K562 (cell line): ENCODE data around the gene PAF1. TPM values are rescaled to one million over a fixed set of nuclear protein-coding genes. Genes with fewer than 3 reads are reported as not detected.

Source experiments
- BHLHE40 ChIP-seq: IDR thresholded peaks from 2 replicates; pipeline ENCODE4 v1.6.1; 2011; ENCODE audit warnings: low read length, improper control_type of control experiment
- CBFA2T2 ChIP-seq: fragments of 450-650 bp; conservative IDR thresholded peaks from 2 replicates; pipeline ENCODE4 v1.6.1; 2017; ENCODE audit warnings: mild to moderate bottlenecking
- CXXC5 ChIP-seq: fragments of 250-450 bp; sonication (Bioruptor Pico); IDR thresholded peaks from 2 replicates; pipeline ENCODE4 v1.8.0; 2022; ENCODE audit warnings: inconsistent platforms, mild to moderate bottlenecking, moderate library complexity
- ELF1 ChIP-seq: fragments of 200-800 bp; sonication (Bioruptor generic); IDR thresholded peaks from 2 replicates; pipeline ENCODE4 v1.6.1; 2016; ENCODE audit warnings: missing genetic modification characterization, missing compliant biosample characterization
- EP400 ChIP-seq: fragments of 450-650 bp; IDR thresholded peaks from 2 replicates; pipeline ENCODE4 v1.6.1; 2017; ENCODE audit warnings: antibody characterized with exemption, mild to moderate bottlenecking, moderate library complexity
- FOXJ2 ChIP-seq: fragments of 200-800 bp; sonication (Bioruptor generic); IDR thresholded peaks from 2 replicates; pipeline ENCODE4 v1.6.1; 2016; ENCODE audit warnings: missing genetic modification characterization, missing compliant biosample characterization
- FOXM1 ChIP-seq, 2 experiments: fragments of 450-650 bp in 1 of 2; sonication (generic) in 1 of 2; formaldehyde crosslinking in 1 of 2; IDR thresholded peaks; 2 replicates each; pipeline versions ENCODE4 v1.6.1 to v1.9.0; 2017 to 2022; ENCODE audit warnings: low read depth in 2 of 2, mild to moderate bottlenecking in 2 of 2, missing genetic modification reagents in 1 of 2, moderate library complexity in 1 of 2
- GATAD2B ChIP-seq: fragments of 450-650 bp; IDR thresholded peaks from 2 replicates; pipeline ENCODE4 v1.6.1; 2017; ENCODE audit warnings: mild to moderate bottlenecking, borderline replicate concordance
- HDAC1 ChIP-seq, 2 experiments: fragments of 450-650 bp; IDR thresholded peaks; 2 replicates each; pipeline ENCODE4 v1.6.1; 2016 to 2017; ENCODE audit warnings: inconsistent platforms in 1 of 2, mild to moderate bottlenecking in 1 of 2, moderate library complexity in 1 of 2
- JUN ChIP-seq, 2 experiments: sonication (generic) in 1 of 2; formaldehyde crosslinking in 1 of 2; IDR thresholded peaks; 2 replicates each; pipeline versions ENCODE4 v1.6.1 to v1.8.0; 2012 to 2022; ENCODE audit warnings: borderline replicate concordance in 2 of 2, mild to moderate bottlenecking in 2 of 2, improper control_type of control experiment in 1 of 2, low read depth in 1 of 2, low read length in 1 of 2, missing genetic modification reagents in 1 of 2
- JUNB ChIP-seq: fragments of 450-650 bp; formaldehyde crosslinking; conservative IDR thresholded peaks from 2 replicates; pipeline ENCODE4 v1.4.0; 2020; ENCODE audit warnings: mild to moderate bottlenecking
- KHSRP ChIP-seq: fragments of 450-650 bp; IDR thresholded peaks from 2 replicates; pipeline ENCODE4 v1.6.1; 2017
- MLX ChIP-seq, 2 experiments: fragments of 450-650 bp in 1 of 2; sonication (generic) in 1 of 2; formaldehyde crosslinking; conservative IDR thresholded peaks; 2 replicates each; pipeline versions ENCODE4 v1.4.0 to v1.8.1; 2020 to 2022; ENCODE audit warnings: mild to moderate bottlenecking in 1 of 2, missing genetic modification reagents in 1 of 2
- NR2F6 ChIP-seq: fragments of 450-650 bp; formaldehyde crosslinking; IDR thresholded peaks from 2 replicates; pipeline ENCODE4 v1.4.0; 2020; ENCODE audit warnings: mild to moderate bottlenecking
- PML ChIP-seq: IDR thresholded peaks from 2 replicates; pipeline ENCODE4 v1.6.1; 2012; ENCODE audit warnings: low read length, inconsistent platforms
- SMARCB1 ChIP-seq: IDR thresholded peaks from 2 replicates; pipeline ENCODE4 v1.6.1; 2011; ENCODE audit warnings: improper control_type of control experiment, low read depth; ENCODE audit not compliant: insufficient read length
- SPI1 ChIP-seq: IDR thresholded peaks from 2 replicates; pipeline ENCODE4 v1.6.1; 2011; ENCODE audit warnings: low read depth, low read length, control low read depth, borderline replicate concordance
- SUPT5H ChIP-seq: fragments of 450-650 bp; IDR thresholded peaks from 2 replicates; pipeline ENCODE4 v1.6.1; 2016
- TEAD4 ChIP-seq, 2 experiments: sonication (generic) in 1 of 2; formaldehyde crosslinking in 1 of 2; IDR thresholded peaks; 2 replicates each; pipeline versions ENCODE4 v1.6.1 to v1.8.0; 2012 to 2022; ENCODE audit warnings: borderline replicate concordance in 1 of 2, inconsistent platforms in 1 of 2, low read length in 1 of 2, mild to moderate bottlenecking in 1 of 2, missing genetic modification reagents in 1 of 2
- polyA plus RNA-seq, 8 experiments: library from polyadenylated mRNA; depleted of rRNA in 4 of 8; stranded (reverse) in 5 of 8; unstranded in 3 of 8; fragments of >200 nt; fragmentation: Nextera tagmentation in 2 of 8; fragmentation: Illumina TruSeq in 1 of 8; extraction: Ambion mirVana in 2 of 8; extraction: Trizol in 1 of 8; gene quantifications; 2 replicates each; pipeline versions ENCODE4 v1.2.1 to v1.2.3, GENCODE V29; 2011 to 2014; ENCODE audit warnings: inconsistent platforms in 1 of 8, missing spikeins in 1 of 8
- total RNA-seq, 7 experiments: library from RNA; depleted of rRNA in 6 of 7; stranded (reverse); fragments of >200 nt in 6 of 7; fragmentation: Illumina TruSeq in 2 of 7; extraction: Trizol in 2 of 7; gene quantifications; 2 replicates each; pipeline versions ENCODE4 v1.2.1 to v1.2.3, GENCODE V29; 2011 to 2021; ENCODE audit warnings: low replicate concordance in 1 of 7
- TF ChIP-seq, protein P1 (sequence below): fragments of 250-450 bp; sonication (Bioruptor Pico); IDR thresholded peaks from 2 replicates; pipeline ENCODE4 v1.8.0; 2022; ENCODE audit warnings: inconsistent platforms
- TF ChIP-seq, protein P2 (sequence below), 3 experiments: fragments of 200-800 bp in 1 of 3; fragments of 250-450 bp in 1 of 3; fragments of 450-650 bp in 1 of 3; sonication (Bioruptor Pico) in 1 of 3; sonication (Bioruptor generic) in 1 of 3; formaldehyde crosslinking in 1 of 3; IDR thresholded peaks; 2 replicates each; pipeline versions ENCODE4 v1.6.1 to v1.8.0; 2016 to 2022; ENCODE audit warnings: mild to moderate bottlenecking in 2 of 3, missing genetic modification characterization in 2 of 3, missing compliant biosample characterization in 1 of 3, moderate library complexity in 1 of 3

Gene PAF1
- total and polyA plus RNA-seq, 9 of the 15 experiments (the other 6 are each of a cell fraction or from before 2014, with no cell fraction given), result 1.5 to 45.0 (median 33.8) TPM

GRCh38 chr19:39409208-39410016 lies 18.5 kb upstream of the PAF1 start (continued):
- TF ChIP-seq BHLHE40, result 0 out of 2 replicates have a peak, but pooled peaks have one; percentile 14
- peak; percentile 74 for TF ChIP-seq JUN (IDR thresholded peaks at IDR 0.05; ENCODE audit: borderline replicate concordance, low read depth, low read length)
- no peak for TF ChIP-seq JUN (CRISPR knock-in tag; IDR thresholded peaks at IDR 0.05; ENCODE audit: borderline replicate concordance)
- TF ChIP-seq JUNB (CRISPR knock-in tag), result peak; percentile 86
- peak; percentile 55 for TF ChIP-seq KHSRP
- TF ChIP-seq ELF1 (tag), result peak; percentile 31; the same call in 1 of the 2 replicates
- peak; percentile 60 for TF ChIP-seq SUPT5H
- TF ChIP-seq, protein P1, sequence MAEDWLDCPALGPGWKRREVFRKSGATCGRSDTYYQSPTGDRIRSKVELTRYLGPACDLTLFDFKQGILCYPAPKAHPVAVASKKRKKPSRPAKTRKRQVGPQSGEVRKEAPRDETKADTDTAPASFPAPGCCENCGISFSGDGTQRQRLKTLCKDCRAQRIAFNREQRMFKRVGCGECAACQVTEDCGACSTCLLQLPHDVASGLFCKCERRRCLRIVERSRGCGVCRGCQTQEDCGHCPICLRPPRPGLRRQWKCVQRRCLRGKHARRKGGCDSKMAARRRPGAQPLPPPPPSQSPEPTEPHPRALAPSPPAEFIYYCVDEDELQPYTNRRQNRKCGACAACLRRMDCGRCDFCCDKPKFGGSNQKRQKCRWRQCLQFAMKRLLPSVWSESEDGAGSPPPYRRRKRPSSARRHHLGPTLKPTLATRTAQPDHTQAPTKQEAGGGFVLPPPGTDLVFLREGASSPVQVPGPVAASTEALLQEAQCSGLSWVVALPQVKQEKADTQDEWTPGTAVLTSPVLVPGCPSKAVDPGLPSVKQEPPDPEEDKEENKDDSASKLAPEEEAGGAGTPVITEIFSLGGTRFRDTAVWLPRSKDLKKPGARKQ (CRISPR knock-in tag), result no peak
- TF ChIP-seq MLX (CRISPR knock-in tag; conservative IDR thresholded peaks at IDR 0.05), result 0 out of 4 replicates have a peak, but pooled peaks of 1 of the 2 experiments have one; percentile 37
- TF ChIP-seq, protein P2, sequence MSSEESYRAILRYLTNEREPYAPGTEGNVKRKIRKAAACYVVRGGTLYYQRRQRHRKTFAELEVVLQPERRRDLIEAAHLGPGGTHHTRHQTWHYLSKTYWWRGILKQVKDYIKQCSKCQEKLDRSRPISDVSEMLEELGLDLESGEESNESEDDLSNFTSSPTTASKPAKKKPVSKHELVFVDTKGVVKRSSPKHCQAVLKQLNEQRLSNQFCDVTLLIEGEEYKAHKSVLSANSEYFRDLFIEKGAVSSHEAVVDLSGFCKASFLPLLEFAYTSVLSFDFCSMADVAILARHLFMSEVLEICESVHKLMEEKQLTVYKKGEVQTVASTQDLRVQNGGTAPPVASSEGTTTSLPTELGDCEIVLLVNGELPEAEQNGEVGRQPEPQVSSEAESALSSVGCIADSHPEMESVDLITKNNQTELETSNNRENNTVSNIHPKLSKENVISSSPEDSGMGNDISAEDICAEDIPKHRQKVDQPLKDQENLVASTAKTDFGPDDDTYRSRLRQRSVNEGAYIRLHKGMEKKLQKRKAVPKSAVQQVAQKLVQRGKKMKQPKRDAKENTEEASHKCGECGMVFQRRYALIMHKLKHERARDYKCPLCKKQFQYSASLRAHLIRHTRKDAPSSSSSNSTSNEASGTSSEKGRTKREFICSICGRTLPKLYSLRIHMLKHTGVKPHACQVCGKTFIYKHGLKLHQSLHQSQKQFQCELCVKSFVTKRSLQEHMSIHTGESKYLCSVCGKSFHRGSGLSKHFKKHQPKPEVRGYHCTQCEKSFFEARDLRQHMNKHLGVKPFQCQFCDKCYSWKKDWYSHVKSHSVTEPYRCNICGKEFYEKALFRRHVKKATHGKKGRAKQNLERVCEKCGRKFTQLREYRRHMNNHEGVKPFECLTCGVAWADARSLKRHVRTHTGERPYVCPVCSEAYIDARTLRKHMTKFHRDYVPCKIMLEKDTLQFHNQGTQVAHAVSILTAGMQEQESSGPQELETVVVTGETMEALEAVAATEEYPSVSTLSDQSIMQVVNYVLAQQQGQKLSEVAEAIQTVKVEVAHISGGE (CRISPR knock-in tag; IDR thresholded peaks at IDR 0.05), result peak in 1 of 3 experiments; percentile 85; a peak in 2 of 6 replicates
- TF ChIP-seq HDAC1 (IDR thresholded peaks at IDR 0.05), result peak; percentile 6 to 41; a peak in 1 of 4 replicates
- peak; percentile 19; the same call in 1 of the 2 replicates for TF ChIP-seq SPI1
- peak; percentile 72; the same call in 1 of the 2 replicates for TF ChIP-seq GATAD2B
- TF ChIP-seq NR2F6, result no peak
- TF ChIP-seq EP400, result peak; percentile 63
- peak; percentile 46 for TF ChIP-seq CXXC5 (CRISPR knock-in tag)
- peak; percentile 19 for TF ChIP-seq PML
- TF ChIP-seq CBFA2T2, result 0 out of 2 replicates have a peak, but pooled peaks have one; percentile 7
- no peak for TF ChIP-seq FOXM1 (IDR thresholded peaks at IDR 0.05; ENCODE audit: low read depth)
- no peak for TF ChIP-seq FOXM1 (CRISPR knock-in tag; IDR thresholded peaks at IDR 0.05; ENCODE audit: low read depth)
- peak; percentile 35 for TF ChIP-seq TEAD4 (IDR thresholded peaks at IDR 0.05; ENCODE audit: low read length)
- no peak for TF ChIP-seq TEAD4 (CRISPR knock-in tag; IDR thresholded peaks at IDR 0.05; ENCODE audit: borderline replicate concordance)
- TF ChIP-seq SMARCB1, result no peak
- peak; percentile 55; the same call in 1 of the 2 replicates for TF ChIP-seq FOXJ2
